Hepatocyte (in vitro differentiated cells): ENCODE data around the gene SNX14.

Experiments used
- CTCF ChIP-seq: fragments of 200-600 bp; sonication (generic); IDR thresholded peaks from 2 replicates; pipeline ENCODE4 v1.5.1; 2016; ENCODE audit warnings: antibody characterized with exemption, mild to moderate bottlenecking; ENCODE audit not compliant: poor library complexity
- EZH2 ChIP-seq: fragments of 200-600 bp; sonication (generic); IDR thresholded peaks from 2 replicates; pipeline ENCODE4 v1.6.1; 2016; ENCODE audit warnings: antibody characterized with exemption, mild to moderate bottlenecking, borderline replicate concordance
- EZH2phosphoT487 ChIP-seq: fragments of 200-600 bp; sonication (generic); IDR thresholded peaks from one replicate; pipeline ENCODE4 v1.6.1; 2018; ENCODE audit warnings: antibody characterized with exemption, mild to moderate bottlenecking, low read depth, moderate library complexity; ENCODE audit not compliant: unreplicated experiment, severe bottlenecking

- TF ChIP-seq EZH2 (no peak), CTCF (no peak), EZH2phosphoT487 (no peak)
Measured at GRCh38 chr6:85460154-85460920, 133.3 kb downstream of the SNX14 start.
